ENCODE measurements around the gene SLC25A24.
A peak's percentile ranks its signal among the peaks of the same experiment; 100 is the strongest.
"Not testable (repeated sequence)": the region's sequence is repeated elsewhere in the genome, so short reads cannot be mapped to it uniquely, and the experiment has no call there.

SLC25A24 gene

DNA sequence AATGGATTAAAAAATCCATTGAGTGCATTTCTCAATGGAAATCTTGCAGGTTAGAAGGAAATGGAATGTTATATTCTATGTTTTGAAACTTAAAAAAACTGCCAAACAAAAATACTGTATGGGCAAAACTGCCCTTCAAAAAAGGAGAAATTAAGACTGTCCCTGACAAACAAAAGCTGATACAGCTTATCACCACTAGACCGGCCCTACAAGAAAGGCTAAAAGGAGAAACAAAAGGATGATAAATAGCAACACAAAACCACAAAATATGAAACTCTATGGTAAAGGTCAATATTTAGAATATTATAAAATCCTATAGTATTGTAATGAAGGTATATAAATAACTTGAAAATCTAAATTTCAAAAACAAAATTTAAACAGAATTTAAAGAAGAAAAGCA is 60.0 kb downstream of the SLC25A24 start:
- TF ChIP-seq, protein P1, sequence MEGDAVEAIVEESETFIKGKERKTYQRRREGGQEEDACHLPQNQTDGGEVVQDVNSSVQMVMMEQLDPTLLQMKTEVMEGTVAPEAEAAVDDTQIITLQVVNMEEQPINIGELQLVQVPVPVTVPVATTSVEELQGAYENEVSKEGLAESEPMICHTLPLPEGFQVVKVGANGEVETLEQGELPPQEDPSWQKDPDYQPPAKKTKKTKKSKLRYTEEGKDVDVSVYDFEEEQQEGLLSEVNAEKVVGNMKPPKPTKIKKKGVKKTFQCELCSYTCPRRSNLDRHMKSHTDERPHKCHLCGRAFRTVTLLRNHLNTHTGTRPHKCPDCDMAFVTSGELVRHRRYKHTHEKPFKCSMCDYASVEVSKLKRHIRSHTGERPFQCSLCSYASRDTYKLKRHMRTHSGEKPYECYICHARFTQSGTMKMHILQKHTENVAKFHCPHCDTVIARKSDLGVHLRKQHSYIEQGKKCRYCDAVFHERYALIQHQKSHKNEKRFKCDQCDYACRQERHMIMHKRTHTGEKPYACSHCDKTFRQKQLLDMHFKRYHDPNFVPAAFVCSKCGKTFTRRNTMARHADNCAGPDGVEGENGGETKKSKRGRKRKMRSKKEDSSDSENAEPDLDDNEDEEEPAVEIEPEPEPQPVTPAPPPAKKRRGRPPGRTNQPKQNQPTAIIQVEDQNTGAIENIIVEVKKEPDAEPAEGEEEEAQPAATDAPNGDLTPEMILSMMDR (IDR thresholded peaks at IDR 0.05; ENCODE audit: low read length, missing control alignments), result no peak

DNA sequence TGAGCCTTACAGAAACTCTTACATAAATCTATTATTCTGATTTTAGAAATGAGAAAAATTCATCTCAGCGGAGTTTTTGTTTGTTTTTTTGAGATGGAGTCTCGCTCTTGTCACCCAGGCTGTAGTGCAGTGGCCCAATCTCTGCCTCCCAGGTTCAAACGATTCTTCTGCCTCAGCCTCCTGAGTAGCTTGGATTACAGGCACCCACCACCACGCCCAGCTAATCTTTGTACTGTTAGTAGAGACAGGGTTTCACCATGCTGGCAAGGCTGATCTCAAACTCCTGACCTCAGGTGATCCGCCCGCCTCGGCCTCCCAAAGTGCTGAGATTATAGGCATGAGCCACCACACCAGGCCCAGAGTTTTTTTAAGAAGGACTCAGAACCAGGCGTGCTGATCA is 60.6 kb downstream of the SLC25A24 start:
- DNase-seq (ENCODE audit: low read depth), result not testable (repeated sequence)

More for the DNA sequence above, 60.0 kb downstream of the SLC25A24 start:
- H3K4me3 ChIP-seq (replicated peaks; ENCODE audit: low read depth, low read length), result no peak overlapping the region
- DNase-seq (ENCODE audit: low read depth), result no peak

DNA sequence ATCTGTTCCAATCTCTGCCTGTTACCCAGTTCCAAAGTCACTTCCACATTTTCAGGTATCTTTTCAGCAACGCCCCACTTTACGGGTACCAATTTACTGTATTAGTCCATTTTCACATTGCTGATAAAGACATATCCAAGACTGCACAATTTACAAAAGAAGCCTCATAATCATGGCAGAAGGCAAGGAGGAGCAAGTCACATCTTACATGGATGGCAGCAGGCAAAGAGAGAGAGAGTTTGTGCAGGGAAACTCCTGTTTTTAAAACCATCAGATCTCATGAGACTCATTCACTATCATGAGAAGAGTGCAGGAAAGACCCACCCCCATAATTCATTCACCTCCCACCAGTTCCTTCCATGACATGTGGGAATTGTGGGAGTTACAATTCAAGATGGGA is 67.0 kb downstream of the SLC25A24 start:
- H3K4me3 ChIP-seq (replicated peaks; ENCODE audit: low read depth, low read length); DNase-seq (ENCODE audit: low read depth): not testable (repeated sequence)

More for the DNA sequence above, 60.6 kb downstream of the SLC25A24 start:
- H3K4me3 ChIP-seq (replicated peaks; ENCODE audit: low read depth, low read length), result not testable (repeated sequence)

DNA sequence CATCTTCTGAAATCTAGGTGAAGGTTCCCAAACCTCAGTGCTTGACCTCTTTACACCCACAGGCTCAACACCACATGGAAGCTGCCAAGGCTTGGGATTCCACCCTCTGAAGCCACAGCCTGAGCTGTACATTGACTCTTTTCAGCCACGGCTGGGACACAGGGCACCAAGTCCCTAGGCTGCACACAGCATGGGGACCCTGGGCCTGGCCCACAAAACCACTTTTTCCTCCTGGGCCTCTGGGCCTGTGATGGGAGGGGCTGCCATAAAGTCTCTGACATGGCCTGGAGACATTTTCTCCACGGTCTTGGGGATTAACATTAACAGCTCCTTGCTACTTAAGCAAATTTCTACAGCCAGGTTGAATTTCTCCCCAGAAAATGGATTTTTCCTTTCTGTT is 67.8 kb downstream of the SLC25A24 start:
- not testable (repeated sequence) for DNase-seq (ENCODE audit: low read depth); H3K4me3 ChIP-seq (replicated peaks; ENCODE audit: low read depth, low read length)

DNA sequence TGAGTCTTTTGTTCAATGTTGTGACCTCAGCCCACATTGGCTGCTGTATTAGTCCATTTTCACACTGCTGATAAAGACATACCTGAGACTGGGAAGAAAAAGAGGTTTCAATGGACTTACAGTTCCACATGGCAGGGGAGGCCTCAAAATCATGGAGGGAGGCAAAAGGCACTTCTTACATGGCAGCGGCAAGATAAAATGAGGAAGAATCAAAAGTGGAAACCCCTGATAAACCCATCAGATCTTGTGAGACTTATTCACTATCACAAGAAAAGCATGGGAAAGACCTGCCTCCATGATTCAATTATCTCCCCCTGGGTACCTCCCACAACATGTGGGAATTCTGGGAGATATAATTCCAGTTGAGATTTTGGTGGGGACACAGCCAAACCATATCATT is 68.9 kb downstream of the SLC25A24 start:
- DNase-seq (ENCODE audit: low read depth); H3K4me3 ChIP-seq (replicated peaks; ENCODE audit: low read depth, low read length): not testable (repeated sequence)

DNA sequence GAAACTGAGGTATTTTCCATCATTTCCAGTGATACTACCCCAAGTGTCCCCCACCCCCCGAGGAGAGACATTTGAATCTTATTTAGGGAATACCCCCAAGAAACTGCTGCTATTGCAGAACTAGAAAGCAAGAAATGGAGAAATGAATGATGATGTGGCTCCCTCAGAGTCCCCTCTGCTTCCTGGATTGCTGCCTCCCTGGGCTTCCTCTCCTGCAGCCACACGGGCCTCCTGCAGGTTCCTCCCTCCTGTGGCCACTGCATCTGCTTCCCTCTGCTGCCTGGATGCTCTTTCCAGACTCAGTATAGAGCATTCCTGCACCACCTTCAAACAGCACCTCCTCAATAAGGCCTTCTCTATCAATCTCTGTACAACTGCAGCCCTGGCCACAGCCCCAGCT is 69.3 kb downstream of the SLC25A24 start:
- H3K4me3 ChIP-seq (replicated peaks; ENCODE audit: low read depth, low read length), result no peak overlapping the region
- no peak for DNase-seq (ENCODE audit: low read depth)
- TF ChIP-seq, protein P1 (IDR thresholded peaks at IDR 0.05; ENCODE audit: low read length, missing control alignments), result no peak

DNA sequence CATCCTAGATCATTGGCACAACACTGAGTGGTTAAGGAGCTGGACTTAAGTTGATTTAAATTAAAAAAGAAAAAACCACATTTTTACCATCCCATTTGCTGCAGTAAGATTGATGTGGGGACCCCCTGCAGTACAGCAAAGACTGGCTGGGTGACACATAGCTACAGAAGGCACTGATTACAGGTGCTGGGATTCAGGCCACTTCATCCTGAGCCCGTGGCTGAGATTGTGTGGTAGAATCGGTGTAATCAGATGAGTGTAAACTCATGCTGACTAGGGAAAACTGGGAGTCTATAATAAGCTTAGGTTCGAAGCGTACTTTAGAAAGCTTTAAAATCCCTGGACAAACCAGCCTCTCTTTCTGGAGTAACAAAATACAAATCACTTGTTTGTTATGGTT is 70.1 kb downstream of the SLC25A24 start:
- no peak overlapping the region for H3K4me3 ChIP-seq (replicated peaks; ENCODE audit: low read depth, low read length)
- no peak for DNase-seq (ENCODE audit: low read depth)
- TF ChIP-seq, protein P1 (IDR thresholded peaks at IDR 0.05; ENCODE audit: low read length, missing control alignments), result no peak

DNA sequence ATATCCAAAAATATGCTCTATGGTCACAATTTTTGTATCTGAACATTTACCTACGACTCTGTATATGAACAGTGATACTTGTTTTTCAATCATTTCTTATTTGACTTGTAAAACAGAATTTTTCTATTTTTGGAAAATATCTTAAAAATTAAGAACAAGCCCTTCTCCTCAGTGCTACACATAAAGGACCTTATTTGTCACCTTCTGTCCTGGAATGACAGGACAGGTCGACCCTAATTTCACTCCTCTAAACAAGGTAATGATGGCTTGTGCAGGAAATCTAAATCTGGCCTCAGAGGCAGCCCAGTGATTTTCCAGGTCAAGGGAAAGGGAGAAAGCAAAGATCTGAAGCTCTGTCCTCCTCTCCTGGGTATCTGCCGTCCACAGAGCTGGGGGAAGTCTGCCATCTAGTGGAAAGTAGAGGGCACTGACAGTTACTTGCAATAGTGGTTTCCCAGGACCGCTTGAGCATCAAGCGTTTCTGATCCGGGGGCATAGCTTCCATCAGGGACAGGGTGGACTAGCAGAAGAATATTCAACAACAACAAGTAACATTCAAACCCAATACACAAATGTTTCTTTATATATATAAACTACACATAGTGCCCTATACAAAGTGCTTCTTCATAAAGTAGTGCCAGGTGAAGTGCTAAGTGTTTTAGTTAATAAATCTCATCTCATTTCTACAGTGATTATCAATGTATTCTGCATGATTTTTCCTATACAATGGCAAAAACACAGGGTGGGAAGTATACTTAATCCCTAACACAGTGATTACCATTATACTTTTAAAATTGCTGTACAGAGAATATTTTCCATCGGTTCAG is 74.6 kb downstream of the SLC25A24 start:
- DNase-seq (ENCODE audit: low read depth), result peak; percentile 87
- TF ChIP-seq, protein P1 (IDR thresholded peaks at IDR 0.05; ENCODE audit: low read length, missing control alignments), result peak; percentile 98
- no peak overlapping the region for H3K4me3 ChIP-seq (replicated peaks; ENCODE audit: low read depth, low read length)

DNA sequence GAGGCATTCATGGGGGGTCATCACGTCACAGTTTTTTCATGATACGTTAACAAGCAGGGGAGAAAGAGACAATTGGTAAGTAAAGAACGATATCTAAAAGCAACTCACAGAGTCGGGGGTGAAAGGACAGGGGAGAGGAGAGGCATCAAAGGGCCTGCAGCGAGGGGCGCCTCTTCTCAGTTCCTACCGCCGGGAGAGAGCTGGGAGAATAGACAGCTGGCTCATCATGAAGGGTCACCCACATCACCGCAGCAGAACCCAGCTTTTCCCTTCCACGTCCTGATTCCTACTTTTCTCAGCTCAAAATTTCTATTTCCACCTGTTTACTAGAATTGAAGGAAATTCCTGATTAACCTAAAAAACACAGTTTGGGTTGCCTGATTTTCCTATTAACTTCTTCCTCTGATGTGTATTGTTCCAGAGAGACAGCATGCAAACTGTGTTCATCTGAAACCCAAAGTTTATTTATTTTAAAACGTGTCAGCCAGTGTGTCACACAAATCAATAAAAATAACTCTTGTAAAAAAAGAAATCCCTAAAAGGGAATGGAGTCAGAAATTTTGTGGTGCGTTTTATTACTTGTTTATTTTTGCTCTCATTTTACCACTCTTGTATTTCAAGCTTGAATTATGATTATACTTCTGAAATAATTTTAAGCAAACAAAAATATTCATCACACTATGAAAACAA is 75.4 kb downstream of the SLC25A24 start:
- TF ChIP-seq, protein P1 (IDR thresholded peaks at IDR 0.05; ENCODE audit: low read length, missing control alignments), result no peak
- H3K4me3 ChIP-seq (replicated peaks; ENCODE audit: low read depth, low read length), result no peak overlapping the region
- no peak for DNase-seq (ENCODE audit: low read depth)
